HG03108 (cell line): Measurements from ENCODE around the gene EZH2.
A peak's percentile ranks its signal among the peaks of the same experiment; 100 is the strongest.

Source experiments
- ATAC-seq: cut with Tn5 transposase; IDR thresholded peaks from one replicate; pipeline ENCODE4 v1.9.1; 2021; ENCODE audit warnings: moderate library complexity; ENCODE audit not compliant: unreplicated experiment

EZH2 gene

DNA sequence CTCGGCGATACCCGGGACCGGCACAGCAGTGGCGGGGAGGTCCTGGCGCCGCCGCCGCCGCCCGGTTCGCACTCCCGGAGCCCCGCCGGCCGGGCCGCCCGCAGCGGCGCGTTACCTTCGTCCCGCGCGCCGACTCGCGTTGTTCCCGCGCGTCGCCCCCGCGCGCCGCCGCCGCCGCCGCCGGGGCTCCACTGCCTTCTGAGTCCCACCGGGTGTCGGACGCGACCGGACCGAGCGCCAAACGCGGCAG lies at the start of gene EZH2:
Gene EZH2 (minus strand): TSS at position 243 of the 250 bp plus-strand sequence. CDS start 36,993 bp downstream, outside the sequence.
- ATAC-seq: peak; percentile 25

DNA sequence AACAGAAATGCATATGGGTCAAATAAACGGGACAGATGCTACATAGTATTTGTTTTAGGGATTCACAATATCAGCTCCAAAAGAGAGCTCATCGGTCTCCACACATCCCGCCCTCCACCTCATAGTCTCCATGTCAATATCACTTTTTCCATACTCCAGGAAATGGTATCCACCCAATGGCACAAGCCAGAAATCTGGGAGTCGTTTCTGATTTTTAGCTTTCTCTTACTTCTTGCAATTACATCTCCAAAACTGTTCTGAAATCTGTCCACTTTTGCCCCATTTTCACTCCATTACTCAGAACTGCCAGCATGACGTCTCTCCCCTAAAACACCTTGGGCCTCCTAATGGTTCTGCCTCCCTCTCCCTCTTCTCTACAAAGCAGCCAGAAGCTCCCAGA lies 47.4 kb upstream of the EZH2 start:
- no peak for ATAC-seq

- ATAC-seq: no peak
These were observed 46.2 kb upstream of the EZH2 start for GRCh38 chr7:148930335-148930734.

DNA sequence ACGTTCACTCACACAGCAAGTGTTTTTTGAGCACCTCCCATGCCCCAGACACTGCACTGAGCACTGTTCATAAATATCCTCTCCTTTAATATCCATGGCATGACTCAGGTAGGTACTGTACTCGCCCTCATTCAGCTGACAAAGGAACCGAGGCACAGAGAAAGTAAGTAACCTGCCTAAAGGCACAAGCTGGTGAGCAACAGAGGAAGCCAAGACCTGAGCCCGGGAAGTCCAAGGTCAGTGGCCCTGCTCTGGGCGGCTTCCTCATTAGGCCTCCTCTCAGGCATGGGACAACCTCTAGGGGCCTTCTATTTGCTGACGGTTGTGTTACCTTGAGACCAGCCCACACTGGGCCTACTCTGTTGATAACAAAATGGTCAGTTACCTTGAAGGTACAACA lies 45.1 kb upstream of the EZH2 start:
- ATAC-seq: no peak

DNA sequence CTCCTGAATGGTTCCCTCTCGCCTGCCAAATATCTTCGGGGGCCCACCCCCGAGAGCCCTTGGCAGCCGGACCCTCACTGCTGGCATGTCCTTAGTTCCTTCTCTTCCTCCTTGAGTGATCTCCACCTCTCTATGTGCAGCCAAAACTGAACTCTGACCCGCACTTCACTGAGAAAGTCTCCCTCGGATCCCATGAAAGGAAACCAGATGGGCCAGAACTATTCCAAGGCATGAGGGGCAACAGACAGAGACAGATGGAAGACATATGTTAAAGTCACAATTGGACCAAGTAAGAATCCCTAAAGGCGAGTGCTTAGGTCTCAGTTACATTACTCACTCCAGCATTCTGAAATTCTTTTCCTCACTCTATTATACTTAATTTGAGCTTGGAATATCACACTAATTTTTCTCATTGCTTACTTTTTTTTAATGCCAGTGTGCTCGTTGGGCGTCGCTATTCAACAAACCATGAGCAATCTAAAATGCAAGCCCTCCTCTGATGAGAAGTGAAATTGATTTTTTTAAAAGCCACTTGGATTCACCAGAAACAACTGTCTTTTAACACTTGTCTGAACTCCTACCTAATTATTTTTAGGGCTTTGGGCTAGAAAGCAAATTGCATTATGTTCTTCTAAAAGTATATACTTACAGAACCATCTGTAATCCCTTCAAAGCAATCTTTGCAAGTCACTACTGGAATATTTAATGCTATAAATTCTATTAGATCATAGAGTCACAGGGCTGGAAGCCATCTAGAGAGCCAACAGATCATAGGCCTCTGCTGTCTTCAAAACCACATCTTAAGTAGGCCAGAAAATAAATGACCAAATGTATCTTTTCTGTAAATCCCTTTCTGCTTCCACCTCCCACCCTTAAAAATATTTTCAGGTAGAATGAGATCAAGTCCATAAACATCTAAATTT lies 43.3 kb upstream of the EZH2 start:
- no peak for ATAC-seq

DNA sequence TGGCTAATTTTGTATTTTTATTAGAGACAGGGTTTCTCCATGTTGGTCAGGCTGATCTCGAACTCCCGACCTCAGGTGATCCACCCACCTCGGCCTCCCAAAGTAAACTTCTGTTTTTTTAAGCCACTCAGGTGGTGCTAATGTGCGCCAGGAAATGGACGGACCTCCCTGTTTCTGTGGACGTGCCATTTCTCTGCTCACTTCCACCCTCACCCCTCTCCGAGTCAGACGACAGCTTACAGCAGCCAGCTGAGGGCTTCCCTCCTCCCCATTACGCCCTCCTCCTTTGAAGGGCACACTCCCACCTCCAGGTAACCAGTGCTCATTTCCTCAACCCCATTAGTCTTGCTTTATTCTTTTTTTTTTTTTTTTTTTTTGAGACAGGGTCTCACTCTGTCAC lies 41.7 kb upstream of the EZH2 start:
- ATAC-seq: no peak

DNA sequence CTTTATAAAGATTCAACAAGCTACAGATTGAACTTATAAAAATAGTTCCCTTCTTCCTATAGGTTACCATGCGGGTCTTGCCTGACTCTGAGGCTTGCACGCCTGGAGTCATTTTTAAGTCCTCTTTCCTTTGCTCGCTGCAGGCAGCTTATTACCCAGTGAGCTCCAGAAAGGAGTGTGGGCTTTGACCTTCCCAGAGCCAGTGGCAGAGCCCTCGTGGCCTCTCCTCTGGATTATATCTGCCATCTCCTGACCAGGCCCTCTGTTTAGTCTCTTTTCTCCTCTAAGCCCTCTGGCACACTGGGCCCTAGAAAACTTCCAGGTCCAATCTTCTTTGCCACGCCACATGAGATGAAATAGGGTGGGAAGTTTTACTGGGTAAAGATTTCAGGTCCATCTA lies 39.9 kb upstream of the EZH2 start:
- ATAC-seq: no peak

DNA sequence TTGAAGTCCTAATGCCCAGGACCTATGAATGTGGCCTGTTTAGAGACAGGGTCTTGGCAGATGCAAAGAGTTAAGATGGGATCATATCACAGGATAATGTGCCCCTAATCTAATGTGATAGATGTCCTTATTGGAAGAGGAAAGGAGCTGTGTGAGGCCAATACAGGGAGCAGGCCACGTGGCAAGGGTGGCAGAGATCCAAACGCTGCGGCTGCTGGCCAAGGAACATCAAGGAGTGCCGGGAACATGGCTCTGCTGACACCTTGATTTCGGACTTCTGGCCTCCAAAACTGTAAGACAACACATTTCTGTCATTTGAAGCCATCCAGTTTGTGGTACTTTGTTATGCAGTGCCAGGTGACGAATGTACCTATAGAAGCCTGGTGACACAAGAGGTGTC lies 37.7 kb upstream of the EZH2 start:
- no peak for ATAC-seq

GRCh38 chr7:148921189-148921588 lies 37.1 kb upstream of the EZH2 start:
- no peak for ATAC-seq

GRCh38 chr7:148919859-148920258 lies 35.8 kb upstream of the EZH2 start:
- peak; percentile 66 for ATAC-seq

DNA sequence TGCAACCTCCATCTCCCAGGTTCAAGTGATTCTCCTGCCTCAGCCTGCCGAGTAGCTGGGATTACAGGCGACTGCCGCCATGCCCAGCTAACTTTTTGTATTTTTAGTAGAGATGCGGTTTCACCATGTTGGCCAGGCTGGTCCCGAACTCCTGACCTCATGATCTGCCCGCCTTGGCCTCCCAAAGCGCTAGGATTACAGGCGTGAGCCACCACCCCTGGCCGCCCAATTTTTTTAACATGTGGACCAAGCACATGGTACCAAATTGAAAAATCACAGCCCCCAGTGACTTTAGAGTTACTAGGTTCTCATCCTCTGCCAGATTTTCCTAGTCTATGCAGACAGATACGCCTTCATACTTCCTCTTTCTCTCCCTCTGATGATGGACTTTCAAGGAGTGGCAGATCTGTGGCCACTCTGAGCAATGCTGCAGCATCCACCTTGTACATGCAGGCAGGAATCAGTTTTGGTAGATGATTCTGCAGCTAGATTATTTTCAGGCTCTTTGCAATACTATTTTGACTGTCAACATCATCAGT lies 34.0 kb upstream of the EZH2 start:
- ATAC-seq: no peak

DNA sequence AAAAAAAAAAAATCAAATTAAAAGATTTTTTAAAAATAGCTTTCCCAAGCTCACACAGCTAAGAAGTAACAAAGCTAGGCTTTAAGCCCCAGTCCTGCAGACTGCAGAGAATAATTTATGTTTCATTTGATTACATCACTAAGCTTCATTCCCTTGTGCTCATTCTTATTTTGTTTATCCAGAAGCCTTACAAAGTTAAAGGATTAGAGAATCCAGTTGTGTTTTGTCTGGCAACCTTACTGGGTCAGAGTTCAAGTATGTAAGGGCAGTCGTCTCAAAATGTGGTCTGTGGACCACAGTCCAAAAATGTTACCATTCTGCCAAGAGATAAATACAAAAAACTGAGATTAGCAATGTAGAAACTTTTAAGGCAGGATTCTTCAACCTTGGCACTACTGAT lies 32.1 kb upstream of the EZH2 start:
- ATAC-seq: no peak

DNA sequence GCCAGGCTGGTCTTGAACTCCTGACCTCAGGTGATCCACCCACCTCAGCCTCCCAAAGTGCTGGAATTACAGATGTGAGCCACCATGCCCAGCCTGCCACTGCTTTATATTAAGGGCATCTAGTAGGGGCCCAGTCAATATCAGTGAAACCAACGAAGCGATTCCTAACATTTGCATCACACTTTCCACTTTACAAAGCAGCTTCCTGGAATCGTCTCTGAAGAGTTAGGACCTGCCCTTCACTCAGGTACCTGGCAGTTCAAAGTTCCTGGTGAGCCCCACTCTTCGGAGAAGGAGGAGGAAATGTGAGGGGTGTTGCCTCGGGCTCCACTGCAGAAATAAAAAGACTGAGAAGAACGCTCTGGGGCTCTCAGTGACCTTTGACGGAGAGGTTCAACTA lies 31.1 kb upstream of the EZH2 start:
- no peak for ATAC-seq

GRCh38 chr7:148914208-148914777 lies 30.2 kb upstream of the EZH2 start:
- ATAC-seq: peak; percentile 49

- ATAC-seq: peak; percentile 39
These were observed 28.9 kb upstream of the EZH2 start for GRCh38 chr7:148912758-148913541.

DNA sequence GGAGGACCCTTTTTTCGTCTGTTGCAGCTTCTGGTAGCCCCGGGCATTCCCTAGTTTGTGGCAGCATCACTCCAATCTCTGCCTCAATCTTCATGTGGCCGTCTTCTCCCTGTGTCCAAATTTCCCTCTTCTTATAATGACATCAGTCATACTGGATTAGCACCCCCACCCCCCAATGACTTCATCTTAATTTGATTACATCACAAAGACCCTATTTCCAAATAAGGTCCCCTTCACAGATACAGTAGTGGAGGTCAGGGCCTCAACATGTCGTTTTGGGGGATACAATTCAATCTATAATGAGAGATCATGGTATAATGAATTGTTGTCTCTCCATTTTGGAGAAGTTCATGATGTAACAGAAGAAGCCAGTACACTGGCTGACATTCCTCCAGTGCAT lies 28.1 kb upstream of the EZH2 start:
- no peak for ATAC-seq

- ATAC-seq: no peak
These were observed 27.5 kb upstream of the EZH2 start for GRCh38 chr7:148911626-148912025.

- no peak for ATAC-seq
These were observed 25.5 kb upstream of the EZH2 start for GRCh38 chr7:148909568-148909967.

DNA sequence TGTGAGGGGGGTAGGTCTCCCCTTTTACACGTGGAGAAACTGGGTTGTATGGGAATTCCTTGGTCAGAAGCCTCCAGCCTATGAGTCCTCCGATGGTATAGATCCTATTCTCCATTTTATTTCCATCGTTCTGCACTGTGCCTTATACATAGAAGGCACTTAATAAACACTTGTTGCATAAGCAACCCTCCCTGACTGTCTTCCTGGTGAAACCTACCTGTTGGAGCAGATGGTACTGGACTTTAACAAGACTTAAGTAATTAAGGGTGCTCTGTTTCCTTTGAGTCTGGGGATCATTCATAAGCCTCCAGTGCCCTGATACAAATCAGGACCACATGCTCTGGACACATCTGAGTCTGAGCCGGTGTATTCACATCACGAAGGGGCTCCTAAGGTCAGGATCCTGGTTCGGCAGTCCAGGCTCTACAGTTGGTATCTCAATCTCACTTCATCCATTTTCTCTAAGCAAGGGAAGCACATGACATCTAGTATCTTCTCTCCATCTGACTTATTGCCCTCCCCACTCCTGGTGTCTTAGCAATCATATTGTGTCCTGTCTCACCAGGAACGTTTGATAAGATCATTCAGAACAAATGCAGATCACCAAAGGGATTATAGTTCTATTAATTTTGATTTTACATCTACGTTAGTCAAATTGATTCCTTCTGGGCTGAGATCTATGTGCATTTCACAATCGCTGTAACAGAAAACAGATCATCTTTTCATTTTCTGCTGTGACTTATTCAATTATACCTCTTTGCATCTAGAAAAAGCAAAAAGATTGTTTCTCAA lies 22.8 kb upstream of the EZH2 start:
- ATAC-seq: no peak

DNA sequence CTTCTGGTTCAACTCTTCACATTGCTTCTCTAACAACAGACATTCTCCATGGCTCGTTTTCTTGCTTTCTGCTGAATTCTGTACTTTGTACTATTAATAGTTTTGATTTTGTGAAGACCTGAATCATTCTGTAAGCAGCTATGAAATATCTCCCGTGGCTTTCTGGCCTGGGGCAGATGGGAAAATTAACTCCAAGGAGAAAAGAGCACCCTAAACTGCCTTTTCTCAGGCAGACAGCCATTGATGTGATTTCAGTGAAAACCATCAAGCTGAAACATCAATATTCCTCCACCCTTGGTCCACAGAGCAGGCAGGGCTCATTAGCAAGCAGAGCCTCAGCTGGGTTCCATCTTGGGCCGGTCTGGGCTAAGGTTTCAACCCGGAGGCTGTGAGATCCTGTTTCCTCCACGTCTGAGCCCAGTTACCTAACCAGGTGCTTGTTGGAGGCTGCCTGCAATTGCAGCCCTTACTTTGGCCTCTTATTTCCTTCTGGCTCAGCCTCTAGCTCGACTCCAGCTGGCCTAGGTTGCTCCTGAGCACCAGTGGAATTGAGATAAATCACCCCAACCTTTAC lies 21.1 kb upstream of the EZH2 start:
- ATAC-seq: no peak

GRCh38 chr7:148903504-148903903 lies 19.4 kb upstream of the EZH2 start:
- no peak for ATAC-seq
